Muscle layer of colon (tissue), 2 donors: Measurements from ENCODE around the gene PSMD8.
"Not testable (repeated sequence)": the region's sequence is repeated elsewhere in the genome, so short reads cannot be mapped to it uniquely, and the experiment has no call there.

Experiments used
- H3K27ac ChIP-seq: one replicate; pipeline ENCODE4 v1.7.0; 2013; ENCODE audit warnings: low read depth, mild to moderate bottlenecking, low read length, moderate library complexity
- H3K27me3 ChIP-seq, 2 donors: one replicate each; pipeline ENCODE4 v1.7.0; 2013; ENCODE audit warnings: low read length in 2 of 2, mild to moderate bottlenecking in 2 of 2; ENCODE audit not compliant: insufficient read depth in 2 of 2, control insufficient read depth in 1 of 2
- H3K36me3 ChIP-seq: one replicate; pipeline ENCODE4 v1.7.0; 2013; ENCODE audit warnings: mild to moderate bottlenecking, low read length; ENCODE audit not compliant: insufficient read depth
- H3K4me1 ChIP-seq: one replicate; pipeline ENCODE4 v1.7.0; 2013; ENCODE audit warnings: mild to moderate bottlenecking, low read length; ENCODE audit not compliant: insufficient read depth
- H3K4me3 ChIP-seq, 2 donors: one replicate each; pipeline ENCODE4 v1.7.0; 2013; ENCODE audit warnings: low read length in 2 of 2, low read depth in 1 of 2, mild to moderate bottlenecking in 1 of 2, moderate library complexity in 1 of 2
- H3K9ac ChIP-seq: one replicate; pipeline ENCODE4 v1.7.0; 2013; ENCODE audit warnings: low read length
- H3K9me3 ChIP-seq: one replicate; pipeline ENCODE4 v1.7.0; 2013; ENCODE audit warnings: mild to moderate bottlenecking, low read length
- donor health status: abdominal sarcoma.
- donor health status: Adenocarcinoma of cecum.

Gene PSMD8

DNA sequence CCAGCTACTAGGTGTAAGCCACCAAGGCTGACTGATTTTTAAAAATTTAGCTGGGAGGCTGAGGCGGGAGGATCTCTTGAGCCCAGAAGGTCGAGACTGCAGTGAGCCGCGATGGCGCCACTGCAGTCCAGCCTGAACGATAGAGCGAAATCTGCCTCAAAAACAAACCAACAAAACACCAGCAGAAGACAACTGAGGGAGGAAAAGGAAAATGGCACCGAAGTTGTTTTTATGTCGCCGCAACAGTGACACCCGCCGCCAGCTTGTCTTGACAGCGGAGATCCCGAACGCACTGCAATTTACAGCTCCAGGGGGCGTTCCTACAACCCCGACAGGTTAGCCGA lies 28.2 kb downstream of the PSMD8 start:
- Histone ChIP-seq H3K4me3 (peak overlapping the region; percentile 41 to 64), H3K9me3 (no peaks in the 10 kb centered on the region), H3K27ac (no peak overlapping the region), H3K27me3 (peaks cover 22 to 26% of the 10 kb centered on the region in 2 donors), H3K36me3 (peaks cover 16% of the 10 kb centered on the region), H3K4me1 (peaks cover 5% of the 10 kb centered on the region), H3K9ac (no peak overlapping the region)

DNA sequence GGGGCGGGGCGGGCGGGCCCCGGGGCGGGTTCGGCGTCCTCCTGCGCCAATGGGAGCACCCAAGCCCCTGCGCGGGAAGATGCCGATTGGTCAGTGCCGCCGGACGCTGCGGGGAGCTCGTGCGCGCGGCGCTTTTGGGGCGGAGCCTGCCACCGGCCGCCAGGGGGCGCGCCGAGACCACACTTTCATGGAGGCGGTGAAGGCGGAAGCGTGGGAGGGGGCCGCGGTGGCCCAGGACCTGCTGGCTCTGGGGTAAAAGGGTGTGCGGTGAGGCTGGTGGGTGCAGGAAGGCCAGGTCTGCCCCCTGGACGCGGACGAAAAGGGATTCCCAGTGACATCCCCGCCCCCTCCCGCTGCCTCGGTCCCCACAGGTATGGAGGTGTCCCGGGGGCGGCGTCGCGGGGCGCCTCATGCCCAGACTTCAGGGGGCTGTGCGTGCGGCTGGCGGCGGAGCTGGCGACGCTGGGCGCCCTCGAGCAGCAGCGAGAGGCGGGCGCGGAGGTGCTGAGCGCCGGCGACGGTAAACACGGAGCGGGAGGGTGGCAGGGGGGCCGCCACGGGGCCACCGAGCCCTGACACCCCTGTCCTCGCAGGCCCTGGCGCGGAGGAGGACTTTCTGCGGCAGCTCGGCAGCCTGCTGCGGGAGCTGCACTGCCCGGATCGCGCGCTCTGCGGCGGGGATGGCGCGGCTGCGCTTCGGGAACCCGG lies 28.8 kb downstream of the PSMD8 start, which contains the start of gene FAM98C:
TSS of gene FAM98C (plus strand) at position 127 of the 708 bp plus-strand sequence. CDS start at position 188, 61 bp downstream.
- peak within 1 kb of the TSS; percentile 92 for H3K27ac ChIP-seq
- H3K9ac ChIP-seq = no peak within 1 kb of the TSS
- H3K4me1 ChIP-seq = peaks cover 5% of the 10 kb centered on the region
- peaks cover 16% of the 10 kb centered on the region for H3K36me3 ChIP-seq
- peaks cover 18 to 23% of the 10 kb centered on the region in 2 donors for H3K27me3 ChIP-seq
- no peaks in the 10 kb centered on the region for H3K9me3 ChIP-seq
- peak within 1 kb of the TSS; percentile 66 to 91 for H3K4me3 ChIP-seq

DNA sequence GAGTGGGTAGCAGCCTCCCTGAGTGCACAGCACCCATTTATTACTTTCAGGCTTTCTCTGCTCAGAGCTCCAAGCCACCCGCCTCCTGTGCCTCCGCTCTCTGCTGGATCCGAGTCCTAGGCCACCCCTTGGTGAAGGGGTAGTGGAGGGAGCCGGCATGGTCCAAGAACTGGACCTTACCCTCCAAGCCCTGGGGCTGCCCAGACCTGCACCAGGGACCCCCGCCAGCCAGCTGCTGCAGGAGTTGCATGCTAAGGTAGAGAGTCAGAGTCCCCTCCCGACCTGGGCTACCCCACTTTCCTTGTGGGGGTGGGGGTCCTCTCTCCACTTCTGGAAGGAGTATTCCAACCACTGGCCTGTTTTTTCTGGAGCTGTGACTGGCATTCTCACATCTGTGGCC lies 30.5 kb downstream of the PSMD8 start:
- no peak overlapping the region for H3K9ac ChIP-seq
- no peak overlapping the region for H3K4me3 ChIP-seq
- no peaks in the 10 kb centered on the region for H3K9me3 ChIP-seq
- H3K27me3 ChIP-seq = peaks cover 2 to 8% of the 10 kb centered on the region in 2 donors
- H3K27ac ChIP-seq = no peak overlapping the region
- H3K36me3 ChIP-seq = peaks cover 16% of the 10 kb centered on the region
- peaks cover 5% of the 10 kb centered on the region for H3K4me1 ChIP-seq

DNA sequence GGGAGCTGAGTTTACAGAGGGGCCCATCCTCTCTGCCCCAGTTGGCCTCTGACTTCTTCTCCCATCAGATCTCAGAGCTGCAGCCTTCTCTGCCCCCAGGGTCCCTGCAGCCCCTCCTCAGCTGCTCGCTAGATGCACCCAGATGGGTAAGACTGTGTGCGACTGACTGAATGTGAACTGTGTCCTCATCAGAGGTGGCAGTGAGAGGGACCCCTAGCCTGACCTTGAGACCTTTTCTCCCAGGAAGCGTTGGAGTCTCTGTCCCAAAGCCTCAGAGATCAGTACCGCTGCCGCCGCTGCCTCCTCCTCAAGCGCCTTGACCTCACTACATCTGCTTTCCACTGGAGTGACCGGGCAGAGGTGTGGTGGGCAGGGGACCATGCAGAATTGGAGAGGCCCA lies 30.9 kb downstream of the PSMD8 start:
- Histone ChIP-seq H3K9me3 (no peaks in the 10 kb centered on the region), H3K4me1 (peaks cover 5% of the 10 kb centered on the region), H3K4me3 (no peak overlapping the region), H3K36me3 (peaks cover 16% of the 10 kb centered on the region), H3K27me3 (peaks cover 0 to 4% of the 10 kb centered on the region in 2 donors), H3K9ac (no peak overlapping the region), H3K27ac (no peak overlapping the region)

DNA sequence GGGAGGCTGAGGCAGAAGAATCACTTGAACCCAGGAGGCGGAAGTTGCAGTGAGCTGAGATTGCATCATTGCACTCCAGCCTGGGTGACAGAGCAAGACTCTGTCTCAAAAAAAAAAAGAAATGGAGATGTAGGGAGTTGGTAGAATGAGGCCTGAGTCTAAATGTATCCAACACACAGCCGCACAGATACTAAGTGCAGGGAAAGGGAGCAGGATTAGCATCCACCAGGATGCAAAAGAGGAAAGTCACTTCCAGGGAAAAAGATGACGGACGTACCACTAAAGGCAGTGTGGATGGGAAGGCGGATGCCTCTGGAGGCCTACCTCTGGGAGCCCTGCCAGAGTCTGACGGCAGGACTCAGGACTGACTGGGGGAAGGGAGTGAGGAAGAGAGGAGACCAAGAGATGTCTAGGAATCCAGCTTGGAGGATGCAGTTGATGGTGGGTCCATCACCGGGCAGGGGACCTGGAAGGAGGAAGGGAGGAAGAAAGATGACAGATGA lies 35.3 kb downstream of the PSMD8 start:
- Histone ChIP-seq H3K4me1 (no peaks in the 10 kb centered on the region), H3K9me3 (no peaks in the 10 kb centered on the region), H3K9ac (no peak overlapping the region), H3K36me3 (peaks cover 16% of the 10 kb centered on the region), H3K4me3 (no peak overlapping the region), H3K27ac (no peak overlapping the region), H3K27me3 (no peaks in the 10 kb centered on the region)

DNA sequence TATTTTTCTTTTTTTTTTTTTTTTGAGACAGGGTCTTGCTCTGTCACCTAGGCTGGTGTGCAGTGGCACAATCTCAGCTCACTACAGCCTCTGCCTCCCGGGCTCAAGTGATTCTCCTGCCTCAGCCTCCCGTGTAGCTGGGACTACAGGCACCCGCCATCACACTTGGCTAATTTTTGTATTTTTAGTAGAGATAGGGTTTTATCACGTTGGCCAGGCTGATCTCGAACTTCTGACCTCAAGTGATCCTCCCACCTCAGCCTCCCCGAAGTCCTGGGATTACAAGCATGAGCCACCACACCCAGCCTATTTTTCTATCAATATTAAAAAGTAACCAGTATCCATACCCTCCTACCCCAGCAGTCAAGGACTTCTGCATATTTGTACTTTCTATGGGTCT lies 36.0 kb downstream of the PSMD8 start:
- not testable (repeated sequence) for H3K4me3 ChIP-seq, H3K27ac ChIP-seq, H3K9ac ChIP-seq, H3K36me3 ChIP-seq, H3K4me1 ChIP-seq, H3K27me3 ChIP-seq, H3K9me3 ChIP-seq

DNA sequence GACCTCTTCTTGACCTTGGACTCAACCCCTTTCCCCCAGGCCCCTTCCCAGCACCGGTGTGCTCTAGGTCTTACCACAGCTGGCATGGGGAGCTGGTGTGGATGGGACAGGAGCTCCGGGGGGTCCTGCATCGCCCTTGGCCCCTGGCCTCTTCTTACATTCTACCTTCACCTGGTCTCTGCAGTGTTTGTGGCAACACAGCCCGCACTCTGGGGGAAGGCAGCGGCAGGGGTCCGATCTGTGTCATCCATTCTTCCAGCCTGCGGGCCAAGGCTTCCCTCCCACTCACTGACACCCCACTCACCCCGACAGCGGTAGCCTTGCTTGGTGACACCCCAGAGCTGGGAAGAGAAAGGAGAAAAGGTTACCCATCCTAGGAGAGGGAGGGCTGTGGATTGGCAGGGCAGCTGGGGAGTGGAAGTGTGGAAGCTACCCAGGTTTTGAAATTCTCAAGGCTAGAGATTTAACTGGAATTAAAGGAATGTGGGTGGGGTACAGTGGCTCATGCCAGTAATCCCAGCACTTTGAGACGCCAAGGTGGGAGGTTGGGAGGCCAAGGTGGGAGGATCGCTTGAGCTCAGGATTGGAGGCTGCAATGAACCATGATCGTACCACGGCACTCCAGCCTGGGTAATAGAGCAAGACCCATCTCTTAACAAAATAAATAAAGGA lies 36.8 kb downstream of the PSMD8 start:
- Histone ChIP-seq H3K9ac (no peak overlapping the region), H3K36me3 (peaks cover 8% of the 10 kb centered on the region), H3K9me3 (no peaks in the 10 kb centered on the region), H3K27ac (no peak overlapping the region), H3K4me1 (no peaks in the 10 kb centered on the region), H3K4me3 (no peak overlapping the region), H3K27me3 (no peaks in the 10 kb centered on the region)

DNA sequence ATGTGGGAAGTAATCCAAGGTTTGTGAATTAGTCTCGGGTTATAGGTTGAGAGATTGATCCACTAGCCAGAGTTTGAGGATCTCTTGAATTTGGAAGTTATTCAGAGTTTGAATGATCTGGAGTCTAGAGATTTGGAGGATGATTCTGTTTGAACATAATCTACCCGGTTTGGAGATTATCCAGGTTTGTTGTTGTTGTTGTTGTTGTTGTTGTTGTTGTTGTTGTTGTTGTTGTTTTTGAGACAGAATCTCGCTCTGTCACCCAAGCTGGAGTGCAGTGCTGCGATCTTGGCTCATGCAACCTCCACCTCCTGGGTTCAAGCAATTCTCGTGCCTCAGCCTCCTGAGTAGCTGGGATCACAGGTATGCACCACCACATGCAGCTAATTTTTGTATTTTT lies 37.5 kb downstream of the PSMD8 start:
- not testable (repeated sequence) for H3K9me3 ChIP-seq

DNA sequence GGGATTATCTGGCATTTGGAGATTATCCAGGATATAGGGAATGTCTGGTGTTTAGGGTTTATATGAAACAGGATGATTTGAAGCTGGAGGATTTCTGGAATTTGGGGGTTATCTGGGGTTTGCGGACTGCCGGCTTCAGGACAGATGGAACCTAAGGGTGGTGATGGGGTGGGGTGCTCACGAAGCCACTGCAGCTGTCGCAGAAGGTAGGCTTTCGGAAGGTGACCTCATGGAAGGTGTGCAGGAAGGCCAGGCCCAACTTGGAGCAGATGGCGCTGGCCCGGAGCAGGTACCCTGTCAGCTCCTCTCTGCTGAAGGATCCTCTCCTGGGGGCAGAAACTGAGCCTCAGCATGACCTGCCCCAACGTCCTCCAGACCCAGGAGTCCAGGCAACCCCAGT lies 38.1 kb downstream of the PSMD8 start:
- Histone ChIP-seq H3K4me3 (no peak overlapping the region), H3K36me3 (no peaks in the 10 kb centered on the region), H3K9me3 (no peaks in the 10 kb centered on the region), H3K27me3 (peaks cover 0 to 3% of the 10 kb centered on the region in 2 donors), H3K27ac (no peak overlapping the region), H3K4me1 (no peaks in the 10 kb centered on the region), H3K9ac (no peak overlapping the region)

More for the DNA sequence above, 37.5 kb downstream of the PSMD8 start:
- H3K4me3 ChIP-seq, H3K27ac ChIP-seq, H3K4me1 ChIP-seq, H3K36me3 ChIP-seq, H3K27me3 ChIP-seq, H3K9ac ChIP-seq: not testable (repeated sequence)

DNA sequence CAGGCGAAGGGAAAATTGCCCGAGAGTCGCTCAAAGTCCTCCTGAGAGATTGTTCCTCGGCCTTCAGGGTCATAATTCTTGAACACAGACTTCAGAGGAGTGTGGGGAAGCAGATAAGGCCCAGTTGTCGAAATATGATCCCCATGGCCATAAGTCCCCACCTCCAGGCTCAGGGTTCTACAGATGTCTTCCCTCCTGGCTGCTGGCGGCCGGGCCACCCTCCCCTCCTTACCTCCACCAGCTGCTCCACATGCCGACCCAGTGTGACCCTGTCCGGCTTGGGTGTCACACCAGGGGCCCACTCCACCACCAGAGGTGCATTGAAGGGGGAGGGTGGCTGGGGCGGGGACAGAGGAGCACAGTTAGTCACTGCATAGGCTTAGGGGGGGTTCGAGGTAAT lies 38.6 kb downstream of the PSMD8 start:
- H3K9me3 ChIP-seq = no peaks in the 10 kb centered on the region

DNA sequence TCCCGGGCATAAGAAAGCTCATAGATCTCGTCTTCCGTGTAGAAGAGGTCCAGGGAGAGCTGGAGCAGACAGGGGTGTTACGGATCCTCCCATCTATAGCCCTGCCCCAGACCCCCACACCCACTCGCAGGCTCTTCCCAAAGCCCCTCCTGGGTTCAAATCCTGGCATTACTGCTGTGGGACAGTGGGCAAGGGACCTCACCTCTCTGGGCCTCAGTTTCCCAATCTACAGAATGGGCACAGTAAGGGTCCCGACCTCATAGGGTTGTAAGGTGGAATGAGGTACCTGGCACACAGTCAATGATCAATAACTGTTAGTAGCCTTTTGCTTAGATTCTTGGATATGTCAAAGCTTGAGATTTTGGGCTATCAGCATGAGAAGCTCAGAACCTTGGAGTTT lies 39.0 kb downstream of the PSMD8 start:
- Histone ChIP-seq H3K4me1 (no peaks in the 10 kb centered on the region), H3K4me3 (no peak overlapping the region), H3K36me3 (no peaks in the 10 kb centered on the region), H3K9ac (no peak overlapping the region), H3K27me3 (peaks cover 0 to 12% of the 10 kb centered on the region in 2 donors), H3K27ac (no peak overlapping the region), H3K9me3 (no peaks in the 10 kb centered on the region)

More for the DNA sequence above, 38.6 kb downstream of the PSMD8 start:
- Histone ChIP-seq H3K4me1 (no peaks in the 10 kb centered on the region), H3K27ac (no peak overlapping the region), H3K4me3 (no peak overlapping the region), H3K36me3 (no peaks in the 10 kb centered on the region), H3K27me3 (peaks cover 0 to 8% of the 10 kb centered on the region in 2 donors), H3K9ac (no peak overlapping the region)
